ENCODE results near the gene MARK2.

GRCh38 chr11:63867511-63867910 is 28.6 kb downstream of the MARK2 start:
- TF ChIP-seq TSHZ2 (CRISPR knock-in tag; IDR thresholded peaks at IDR 0.05): no peak
- no peak for TF ChIP-seq CREB5 (CRISPR knock-in tag; IDR thresholded peaks at IDR 0.05; ENCODE audit: low read depth)
- TF ChIP-seq GLIS3 (CRISPR knock-in tag; IDR thresholded peaks at IDR 0.05): no peak
- no peak for TF ChIP-seq ZFP30 (CRISPR knock-in tag; IDR thresholded peaks at IDR 0.05)
- no peak for TF ChIP-seq CSRNP3 (CRISPR knock-in tag; IDR thresholded peaks at IDR 0.05)
- TF ChIP-seq ESRRG (CRISPR knock-in tag; IDR thresholded peaks at IDR 0.05): no peak
- TF ChIP-seq OSR1 (CRISPR knock-in tag; IDR thresholded peaks at IDR 0.05): no peak
- TF ChIP-seq ARNTL (CRISPR knock-in tag; IDR thresholded peaks at IDR 0.05; ENCODE audit: borderline replicate concordance, low read depth): no peak
- TF ChIP-seq PATZ1 (CRISPR knock-in tag; IDR thresholded peaks at IDR 0.05; ENCODE audit: borderline replicate concordance): no peak
- no peak for TF ChIP-seq PPARA (CRISPR knock-in tag; IDR thresholded peaks at IDR 0.05; ENCODE audit: borderline replicate concordance)
- TF ChIP-seq BACH2 (CRISPR knock-in tag; IDR thresholded peaks at IDR 0.05; ENCODE audit: borderline replicate concordance): no peak
- no peak for TF ChIP-seq RARB (CRISPR knock-in tag; IDR thresholded peaks at IDR 0.05)
- no peak for TF ChIP-seq ZNF70 (CRISPR knock-in tag; IDR thresholded peaks at IDR 0.05)
